Progenitor cell of endocrine pancreas (in vitro differentiated cells): ENCODE measurements around the gene FLCN. TPM values are rescaled to one million over a fixed set of nuclear protein-coding genes. Genes with fewer than 3 reads are reported as not detected.

ENCODE experiments used
- DNase-seq: peaks from one replicate; pipeline ENCODE4 v3.0.0; 2021; ENCODE audit warnings: low spot score; ENCODE audit not compliant: unreplicated experiment
- H3K27ac Mint-ChIP-seq: 2 replicates; pipeline ENCODE4 v1.8.0; 2021; ENCODE audit warnings: mild to moderate bottlenecking, moderate library complexity, mixed read lengths
- H3K27me3 Mint-ChIP-seq: 2 replicates; pipeline ENCODE4 v1.8.0; 2021; ENCODE audit warnings: mixed read lengths
- H3K36me3 Mint-ChIP-seq: 2 replicates; pipeline ENCODE4 v1.8.0; 2022; ENCODE audit warnings: mixed read lengths; ENCODE audit not compliant: insufficient read depth
- H3K4me1 Mint-ChIP-seq: 2 replicates; pipeline ENCODE4 v1.8.0; 2021; ENCODE audit warnings: low read depth, mixed read lengths
- H3K4me3 Mint-ChIP-seq: 2 replicates; pipeline ENCODE4 v1.8.0; 2021; ENCODE audit warnings: low read depth, mild to moderate bottlenecking, moderate library complexity, mixed read lengths
- H3K9me3 Mint-ChIP-seq: 2 replicates; pipeline ENCODE4 v1.8.0; 2021; ENCODE audit warnings: low read depth, mixed read lengths
- CTCF ChIP-seq: fragments of 200-600 bp; sonication (generic); IDR thresholded peaks from one replicate; pipeline ENCODE4 v1.5.0; 2021; ENCODE audit warnings: antibody characterized with exemption, mild to moderate bottlenecking; ENCODE audit not compliant: unreplicated experiment
- total RNA-seq: library from RNA; stranded (reverse); gene quantifications from 2 replicates; pipeline ENCODE4 v1.2.1, GENCODE V29; 2021

FLCN gene
- total RNA-seq, 1 donor from 2014 or later, result 58.4 TPM

- peaks cover 11% of the 10 kb centered on the region for H3K36me3 Mint-ChIP-seq
- no peaks in the 10 kb centered on the region for H3K9me3 Mint-ChIP-seq
- no peak for DNase-seq
- no peaks in the 10 kb centered on the region for H3K27me3 Mint-ChIP-seq
- H3K4me1 Mint-ChIP-seq, result no peaks in the 10 kb centered on the region
- TF ChIP-seq CTCF, result no peak
- H3K27ac Mint-ChIP-seq, result no peak overlapping the region
- no peak overlapping the region for H3K4me3 Mint-ChIP-seq
These were observed 61.6 kb downstream of the FLCN start for GRCh38 chr17:17175340-17175739.

- Mint-ChIP-seq H3K4me3 (no peak overlapping the region), H3K27me3 (no peaks in the 10 kb centered on the region), H3K4me1 (no peaks in the 10 kb centered on the region), H3K9me3 (no peaks in the 10 kb centered on the region), H3K27ac (no peak overlapping the region), H3K36me3 (peaks cover 10% of the 10 kb centered on the region)
- no peak for TF ChIP-seq CTCF
- DNase-seq, result no peak
These were observed 63.0 kb downstream of the FLCN start for GRCh38 chr17:17173921-17174320.

- no peak for TF ChIP-seq CTCF
These were observed 64.0 kb downstream of the FLCN start for GRCh38 chr17:17172990-17173389.

DNA sequence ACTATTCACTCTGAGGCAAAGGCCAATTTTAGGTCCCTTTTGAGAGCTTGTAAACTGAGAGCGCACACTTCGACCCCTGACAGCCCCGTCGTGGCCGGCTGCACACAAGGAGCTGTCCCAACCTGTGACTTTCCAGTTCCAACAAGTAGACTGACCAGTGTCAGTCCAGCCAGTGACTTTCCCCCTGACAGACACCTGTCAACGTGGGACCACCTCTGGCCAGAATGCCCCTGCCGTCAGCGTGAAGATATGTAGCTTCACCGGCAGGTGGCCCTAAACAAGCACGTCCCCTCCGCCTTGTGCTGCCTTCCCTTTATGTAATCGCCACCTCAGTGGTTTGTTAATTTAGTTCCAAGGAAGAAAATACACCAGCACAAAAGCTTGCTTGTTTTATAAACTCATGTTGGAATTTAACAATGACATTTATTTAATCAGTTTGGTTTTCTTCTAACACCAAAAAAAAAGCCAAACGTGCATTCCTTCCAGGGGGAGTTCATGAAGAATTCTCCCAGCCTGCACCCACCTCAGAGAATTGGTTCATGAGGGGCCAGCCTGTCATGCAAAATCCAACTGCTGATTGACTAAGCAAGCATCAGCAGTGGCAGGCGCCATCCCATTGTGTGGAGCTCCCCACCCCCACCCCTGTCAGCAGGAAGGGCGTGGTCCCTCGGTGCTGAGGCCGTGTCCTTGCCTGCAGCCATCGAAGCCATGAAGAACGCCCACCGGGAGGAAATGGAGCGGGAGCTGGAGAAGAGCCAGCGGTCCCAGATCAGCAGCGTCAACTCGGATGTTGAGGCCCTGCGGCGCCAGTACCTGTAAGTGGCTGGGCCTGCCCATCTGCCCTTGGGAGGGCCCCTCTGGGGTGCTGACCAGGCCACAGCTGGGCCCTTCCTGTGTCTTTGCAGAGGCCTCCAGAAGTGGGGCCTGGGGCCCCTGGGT, 64.7 kb downstream of the FLCN start:
- no peak for DNase-seq
- TF ChIP-seq CTCF, result peak; percentile 30

More at GRCh38 chr17:17172990-17173389, 64.0 kb downstream of the FLCN start:
- Mint-ChIP-seq H3K4me3 (no peak overlapping the region), H3K4me1 (no peaks in the 10 kb centered on the region), H3K36me3 (peaks cover 11% of the 10 kb centered on the region), H3K27me3 (no peaks in the 10 kb centered on the region), H3K27ac (no peak overlapping the region), H3K9me3 (no peaks in the 10 kb centered on the region)
- DNase-seq, result no peak

DNA sequence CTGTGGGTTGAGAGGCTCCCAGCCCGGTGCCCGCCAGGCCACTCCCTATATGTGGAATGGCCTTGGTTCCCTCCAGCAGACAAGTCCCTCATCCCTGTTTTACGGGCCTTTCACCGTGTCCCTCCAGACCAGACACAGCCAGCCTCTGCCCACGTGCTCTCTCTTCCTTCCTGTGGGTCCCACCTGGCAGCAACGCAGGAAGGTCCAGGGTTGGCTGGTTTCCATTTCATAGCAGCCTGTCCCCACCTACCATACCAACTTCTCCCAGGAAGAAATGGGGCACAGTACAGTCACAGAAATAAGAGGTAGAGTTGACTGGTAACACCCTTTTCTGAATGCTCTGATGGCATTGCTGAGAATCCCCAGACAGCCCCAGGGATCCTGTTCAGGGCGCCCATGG, 65.8 kb downstream of the FLCN start:
- no peaks in the 10 kb centered on the region for H3K9me3 Mint-ChIP-seq
- TF ChIP-seq CTCF, result no peak
- H3K4me1 Mint-ChIP-seq, result no peaks in the 10 kb centered on the region
- H3K27me3 Mint-ChIP-seq, result no peaks in the 10 kb centered on the region
- H3K27ac Mint-ChIP-seq, result no peak overlapping the region
- peaks cover 8% of the 10 kb centered on the region for H3K36me3 Mint-ChIP-seq
- H3K4me3 Mint-ChIP-seq, result no peak overlapping the region
- no peak for DNase-seq

More for the DNA sequence above, 64.7 kb downstream of the FLCN start:
- Mint-ChIP-seq H3K27ac (no peak overlapping the region), H3K9me3 (no peaks in the 10 kb centered on the region), H3K4me3 (no peak overlapping the region), H3K27me3 (no peaks in the 10 kb centered on the region), H3K36me3 (peaks cover 11% of the 10 kb centered on the region), H3K4me1 (no peaks in the 10 kb centered on the region)
